Measurements from ENCODE around the gene BORCS5. TPM values are rescaled to one million over a fixed set of nuclear protein-coding genes. Genes with fewer than 3 reads are reported as not detected.

Gene BORCS5
- total RNA-seq, 1 experiment from 2014 or later, result 11.5 TPM

DNA sequence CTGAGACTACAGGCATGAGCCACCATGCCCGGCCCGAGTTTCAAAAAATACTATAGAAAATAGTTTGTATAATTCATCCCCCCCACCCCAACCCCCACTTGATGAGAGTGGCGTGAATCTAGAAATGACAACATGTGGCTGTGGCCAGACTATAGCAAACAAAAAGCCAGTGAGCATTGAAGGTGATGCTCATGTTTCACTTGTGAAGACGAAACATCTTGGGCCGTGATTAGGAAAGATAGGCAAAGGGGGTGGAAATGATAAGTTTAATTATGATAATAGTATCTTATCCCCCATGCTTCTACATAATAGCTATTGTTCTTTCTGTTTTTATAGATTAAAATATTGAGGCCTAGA, 8.5 kb downstream of the BORCS5 start:
- intact Hi-C loops (cut with micrococcal nuclease; ENCODE audit: unreplicated experiment), result no loop called here
- TF ChIP-seq, protein P1, sequence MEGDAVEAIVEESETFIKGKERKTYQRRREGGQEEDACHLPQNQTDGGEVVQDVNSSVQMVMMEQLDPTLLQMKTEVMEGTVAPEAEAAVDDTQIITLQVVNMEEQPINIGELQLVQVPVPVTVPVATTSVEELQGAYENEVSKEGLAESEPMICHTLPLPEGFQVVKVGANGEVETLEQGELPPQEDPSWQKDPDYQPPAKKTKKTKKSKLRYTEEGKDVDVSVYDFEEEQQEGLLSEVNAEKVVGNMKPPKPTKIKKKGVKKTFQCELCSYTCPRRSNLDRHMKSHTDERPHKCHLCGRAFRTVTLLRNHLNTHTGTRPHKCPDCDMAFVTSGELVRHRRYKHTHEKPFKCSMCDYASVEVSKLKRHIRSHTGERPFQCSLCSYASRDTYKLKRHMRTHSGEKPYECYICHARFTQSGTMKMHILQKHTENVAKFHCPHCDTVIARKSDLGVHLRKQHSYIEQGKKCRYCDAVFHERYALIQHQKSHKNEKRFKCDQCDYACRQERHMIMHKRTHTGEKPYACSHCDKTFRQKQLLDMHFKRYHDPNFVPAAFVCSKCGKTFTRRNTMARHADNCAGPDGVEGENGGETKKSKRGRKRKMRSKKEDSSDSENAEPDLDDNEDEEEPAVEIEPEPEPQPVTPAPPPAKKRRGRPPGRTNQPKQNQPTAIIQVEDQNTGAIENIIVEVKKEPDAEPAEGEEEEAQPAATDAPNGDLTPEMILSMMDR (IDR thresholded peaks at IDR 0.05; ENCODE audit: unreplicated experiment), result no peak
- Mint-ChIP-seq H3K4me1 (ENCODE audit: low read depth, unreplicated experiment) (peaks cover 8% of the 10 kb centered on the region), H3K27ac (ENCODE audit: unreplicated experiment) (no peak overlapping the region), H3K36me3 (ENCODE audit: insufficient read depth, unreplicated experiment) (no peaks in the 10 kb centered on the region), H3K27me3 (ENCODE audit: unreplicated experiment) (no peaks in the 10 kb centered on the region), H3K9me3 (ENCODE audit: low read depth, unreplicated experiment) (no peaks in the 10 kb centered on the region), H3K4me3 (ENCODE audit: low read depth, unreplicated experiment) (no peak overlapping the region)
- CTCF ChIA-PET, result interaction anchor here (0.5 to 0.6 kb wide), 2 partner anchors 211 to 1245 kb away, joined by 3 to 4 read pairs; no protein-coding TSS in a partner anchor
- BruUV-seq (replicated peaks), result no TSS peak
- no peak for DNase-seq

DNA sequence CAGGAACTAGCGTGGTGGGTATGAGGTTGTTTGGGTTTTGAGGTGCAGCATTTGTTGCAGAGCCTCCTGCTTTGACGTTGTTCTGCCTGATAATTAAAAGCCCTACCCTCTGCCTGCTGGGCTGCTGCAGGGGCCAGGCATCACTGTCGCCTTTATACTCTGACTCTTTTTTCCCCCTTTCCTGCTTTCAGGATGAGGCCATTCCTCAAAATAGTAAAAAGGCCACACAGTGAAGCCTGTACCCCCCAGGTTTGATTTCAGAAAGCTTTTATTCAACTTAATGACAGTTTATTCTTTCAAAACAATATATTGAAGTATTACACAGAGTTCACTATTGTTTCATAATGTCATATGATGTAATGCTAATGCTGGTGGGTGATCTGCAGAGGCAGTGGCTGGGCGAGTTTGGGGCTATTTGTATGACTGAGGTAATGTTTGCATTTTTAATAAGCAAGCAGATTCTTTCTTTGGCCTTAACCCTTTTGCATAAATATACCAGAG, 9.1 kb downstream of the BORCS5 start:
- CTCF ChIA-PET, result no interaction called here
- no TSS peak for BruUV-seq (replicated peaks)
- no peak overlapping the region for H3K4me3 Mint-ChIP-seq (ENCODE audit: low read depth, unreplicated experiment)
- no peak for DNase-seq
- no peaks in the 10 kb centered on the region for H3K9me3 Mint-ChIP-seq (ENCODE audit: low read depth, unreplicated experiment)
- H3K27me3 Mint-ChIP-seq (ENCODE audit: unreplicated experiment), result no peaks in the 10 kb centered on the region
- no peaks in the 10 kb centered on the region for H3K36me3 Mint-ChIP-seq (ENCODE audit: insufficient read depth, unreplicated experiment)
- peaks cover 8% of the 10 kb centered on the region for H3K4me1 Mint-ChIP-seq (ENCODE audit: low read depth, unreplicated experiment)
- TF ChIP-seq, protein P1 (IDR thresholded peaks at IDR 0.05; ENCODE audit: unreplicated experiment), result no peak
- no peak overlapping the region for H3K27ac Mint-ChIP-seq (ENCODE audit: unreplicated experiment)
- intact Hi-C loops (cut with micrococcal nuclease; ENCODE audit: unreplicated experiment), result no loop called here

DNA sequence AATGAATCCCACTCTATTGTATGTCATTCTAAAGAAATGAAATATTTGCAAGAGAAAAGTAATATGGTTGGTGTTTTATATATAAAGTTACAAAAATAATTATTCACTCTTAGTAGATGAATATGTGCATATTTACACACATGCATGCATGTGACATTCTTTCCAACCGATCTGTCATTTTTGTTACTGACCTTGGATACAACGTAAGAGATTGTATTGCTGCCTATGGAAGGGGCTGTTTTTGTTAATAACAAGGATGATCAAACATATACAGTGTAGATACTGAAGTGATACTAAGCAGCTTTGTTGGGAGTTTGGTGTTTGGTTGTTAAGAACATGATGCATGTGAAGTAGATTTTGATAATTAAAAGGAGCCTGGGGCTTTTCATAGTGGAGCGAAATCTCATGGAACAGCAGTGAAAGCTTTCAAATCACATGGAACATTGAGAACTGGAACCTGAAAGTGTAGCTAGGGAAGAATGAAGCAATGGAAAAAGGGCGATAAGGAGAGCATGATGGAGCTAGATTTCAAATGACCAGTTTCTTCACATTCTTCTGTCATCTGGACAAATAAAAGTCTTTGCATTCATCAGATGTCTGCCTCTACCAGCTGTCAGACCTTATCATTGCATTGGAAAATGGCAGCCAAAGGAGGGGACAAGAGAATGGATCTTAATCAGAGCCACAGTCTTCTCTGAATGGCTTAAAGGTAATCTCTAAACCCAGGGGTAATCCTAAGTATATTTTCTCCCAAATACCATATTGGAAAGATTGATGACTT, 10.0 kb downstream of the BORCS5 start:
- Mint-ChIP-seq H3K36me3 (ENCODE audit: insufficient read depth, unreplicated experiment) (no peaks in the 10 kb centered on the region), H3K9me3 (ENCODE audit: low read depth, unreplicated experiment) (no peaks in the 10 kb centered on the region), H3K27ac (ENCODE audit: unreplicated experiment) (no peak overlapping the region), H3K4me1 (ENCODE audit: low read depth, unreplicated experiment) (peaks cover 8% of the 10 kb centered on the region), H3K27me3 (ENCODE audit: unreplicated experiment) (no peaks in the 10 kb centered on the region), H3K4me3 (ENCODE audit: low read depth, unreplicated experiment) (no peak overlapping the region)
- CTCF ChIA-PET, result interaction anchor here (1.1 kb wide), 1 partner anchor 16 kb away, joined by 3 read pairs; no protein-coding TSS in a partner anchor
- BruUV-seq (replicated peaks), result no TSS peak
- TF ChIP-seq, protein P1 (IDR thresholded peaks at IDR 0.05; ENCODE audit: unreplicated experiment), result no peak
- intact Hi-C loops (cut with micrococcal nuclease; ENCODE audit: unreplicated experiment), result no loop called here
- no peak for DNase-seq

DNA sequence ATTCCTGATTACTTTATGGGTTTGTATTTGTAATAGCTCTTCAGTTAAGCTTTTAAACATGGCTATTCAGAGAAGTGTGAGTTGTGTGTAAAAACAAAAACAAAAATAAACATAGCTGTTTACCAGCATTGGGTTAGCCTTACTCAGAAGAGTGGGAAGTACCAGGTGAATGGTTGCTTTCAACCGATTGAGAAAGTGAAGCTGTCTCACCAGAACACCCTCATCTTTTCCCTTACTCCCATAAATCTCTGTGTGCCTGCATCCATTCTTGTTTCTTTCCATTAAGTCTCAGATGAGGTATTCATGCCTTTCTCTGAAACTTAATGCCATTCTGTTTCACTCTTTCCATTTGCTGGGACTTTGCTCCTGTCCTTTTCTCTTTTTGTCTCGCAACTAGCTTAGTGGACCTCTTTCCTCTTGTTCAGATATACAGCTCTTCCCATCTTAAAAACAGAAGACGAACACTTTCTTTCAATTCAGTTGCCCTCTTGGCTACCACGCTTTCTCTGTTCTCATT, 10.7 kb downstream of the BORCS5 start:
- Mint-ChIP-seq H3K4me1 (ENCODE audit: low read depth, unreplicated experiment) (peaks cover 9% of the 10 kb centered on the region), H3K4me3 (ENCODE audit: low read depth, unreplicated experiment) (no peak overlapping the region), H3K27ac (ENCODE audit: unreplicated experiment) (no peak overlapping the region), H3K27me3 (ENCODE audit: unreplicated experiment) (no peaks in the 10 kb centered on the region), H3K36me3 (ENCODE audit: insufficient read depth, unreplicated experiment) (no peaks in the 10 kb centered on the region), H3K9me3 (ENCODE audit: low read depth, unreplicated experiment) (no peaks in the 10 kb centered on the region)
- intact Hi-C loops (cut with micrococcal nuclease; ENCODE audit: unreplicated experiment), result no loop called here
- TF ChIP-seq, protein P1 (IDR thresholded peaks at IDR 0.05; ENCODE audit: unreplicated experiment), result no peak
- DNase-seq, result no peak
- BruUV-seq (replicated peaks), result no TSS peak
- CTCF ChIA-PET, result interaction anchor here (0.6 to 1.1 kb wide), 2 partner anchors 9 to 16 kb away, joined by 3 to 4 read pairs; no protein-coding TSS in a partner anchor
